Measurements from ENCODE around the gene PMS2.
"Not testable (repeated sequence)": the region's sequence is repeated elsewhere in the genome, so short reads cannot be mapped to it uniquely, and the experiment has no call there.

The PMS2 gene

DNA sequence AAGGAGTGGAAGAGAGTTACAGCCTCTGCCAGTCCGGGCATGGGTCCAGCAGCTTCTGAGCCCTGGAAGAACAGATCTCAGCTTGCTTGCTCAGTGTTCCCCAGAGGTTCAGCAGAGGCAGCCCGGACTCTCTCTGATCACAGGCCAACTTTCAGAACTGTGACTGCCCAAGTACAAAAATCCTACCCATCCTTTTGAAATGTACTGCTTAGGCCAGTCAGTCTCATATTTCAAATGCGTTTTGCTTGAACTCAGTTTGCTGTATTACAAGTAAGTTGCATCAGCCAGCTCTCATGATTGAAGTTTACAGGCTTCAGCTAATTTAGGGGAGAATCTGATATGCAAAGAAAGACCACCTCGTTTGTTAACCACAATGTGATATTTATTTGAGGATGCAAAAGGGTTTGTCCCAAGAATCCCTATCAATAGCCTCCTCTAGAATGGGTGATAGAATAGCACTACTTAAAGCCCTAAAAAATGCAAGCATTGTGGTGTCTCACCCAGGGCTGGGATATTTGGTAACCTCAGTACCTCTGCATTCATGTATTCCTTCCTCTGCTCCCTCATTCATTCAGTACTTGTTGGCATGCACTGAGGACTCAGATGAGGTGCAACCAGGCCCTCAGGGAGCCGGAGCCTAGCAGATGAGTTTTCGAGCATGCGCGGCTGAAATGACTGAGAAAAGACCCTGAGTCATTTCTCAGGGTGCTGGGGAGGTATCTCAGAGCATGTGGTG, 7.2 kb upstream of the PMS2 start:
- DNase-seq (ENCODE audit: low spot score), result peak; percentile 71

- DNase-seq (ENCODE audit: low spot score), result no peak
These were observed 3.7 kb upstream of the PMS2 start for GRCh38 chr7:6012355-6013104.

DNA sequence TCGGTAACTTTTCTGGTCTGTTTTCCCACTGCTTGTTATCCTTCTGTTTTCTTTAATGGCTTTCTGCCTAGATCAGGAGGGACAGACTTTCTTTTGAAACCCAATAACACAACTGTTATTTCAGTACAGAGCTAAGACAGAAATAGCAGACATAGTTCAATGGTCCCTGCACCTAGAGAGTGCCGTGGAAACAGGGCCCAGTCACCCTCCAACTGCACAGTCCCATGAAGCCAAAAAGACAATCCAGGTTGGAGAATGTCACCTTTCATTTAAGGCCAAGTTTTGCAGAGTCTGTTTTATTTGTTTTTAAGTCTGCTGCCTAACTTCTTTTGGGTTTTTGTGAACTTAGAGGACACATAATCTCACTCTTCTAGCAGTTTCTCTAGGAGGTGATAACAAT, 2.7 kb upstream of the PMS2 start:
- DNase-seq (ENCODE audit: low spot score), result no peak

- not testable (repeated sequence) for DNase-seq (ENCODE audit: low spot score)
These were observed 1.5 kb upstream of the PMS2 start for GRCh38 chr7:6010370-6010769.

DNA sequence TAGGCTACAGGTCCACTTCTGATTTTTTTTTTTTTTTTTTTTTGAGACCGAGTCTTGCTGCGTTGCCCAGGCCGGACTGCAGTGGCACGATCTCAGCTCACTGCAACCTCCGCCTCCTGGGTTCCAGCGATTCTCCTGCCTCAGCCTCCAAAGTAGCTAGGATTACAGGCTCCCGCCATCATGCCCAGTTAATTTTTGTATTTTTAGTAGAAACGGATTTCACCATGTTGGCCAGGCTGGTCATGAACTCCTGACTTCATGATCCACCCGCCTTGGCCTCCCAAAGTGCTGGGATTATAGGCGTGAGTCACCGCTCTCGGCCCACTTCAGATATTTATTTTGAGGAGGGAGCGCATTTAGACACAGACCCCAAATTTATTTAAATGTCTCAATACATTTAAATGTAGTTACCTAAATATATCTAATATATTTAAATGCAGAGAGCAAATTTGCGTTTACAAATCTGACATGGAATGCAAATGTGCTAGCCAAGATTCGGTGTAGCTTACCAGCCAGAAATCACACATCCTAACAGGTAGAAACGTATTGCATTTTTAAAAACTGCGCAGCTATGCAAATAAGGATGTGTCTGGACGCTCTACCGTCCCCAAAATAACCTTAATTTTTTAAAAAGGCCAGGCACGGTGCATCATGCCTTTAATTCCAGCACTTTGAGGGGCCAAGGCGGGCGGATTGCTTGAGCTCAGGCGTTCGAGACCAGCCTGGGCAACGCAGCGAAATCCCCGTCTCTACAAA, 836 bp downstream of the PMS2 start:
- DNase-seq (ENCODE audit: low spot score), result not testable (repeated sequence)

DNA sequence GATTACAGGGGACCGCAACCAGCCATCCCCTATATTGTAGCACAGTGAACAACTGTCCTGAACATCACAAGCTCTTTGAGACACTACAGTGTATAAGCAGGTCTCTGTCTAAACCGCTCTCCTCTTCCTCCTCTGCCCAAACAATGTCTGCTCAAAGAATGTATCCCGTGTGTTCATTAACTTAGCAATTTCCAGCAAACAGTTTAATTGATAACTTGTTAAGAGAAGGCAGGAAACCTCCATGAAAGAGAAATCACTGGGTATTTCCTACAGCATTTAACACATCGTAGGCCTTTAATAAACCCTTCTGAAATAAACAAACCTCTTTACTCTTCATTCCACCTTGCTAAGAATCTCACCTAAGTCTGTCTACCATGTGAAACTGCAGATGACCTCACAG, 1.5 kb downstream of the PMS2 start:
- DNase-seq (ENCODE audit: low spot score), result no peak

DNA sequence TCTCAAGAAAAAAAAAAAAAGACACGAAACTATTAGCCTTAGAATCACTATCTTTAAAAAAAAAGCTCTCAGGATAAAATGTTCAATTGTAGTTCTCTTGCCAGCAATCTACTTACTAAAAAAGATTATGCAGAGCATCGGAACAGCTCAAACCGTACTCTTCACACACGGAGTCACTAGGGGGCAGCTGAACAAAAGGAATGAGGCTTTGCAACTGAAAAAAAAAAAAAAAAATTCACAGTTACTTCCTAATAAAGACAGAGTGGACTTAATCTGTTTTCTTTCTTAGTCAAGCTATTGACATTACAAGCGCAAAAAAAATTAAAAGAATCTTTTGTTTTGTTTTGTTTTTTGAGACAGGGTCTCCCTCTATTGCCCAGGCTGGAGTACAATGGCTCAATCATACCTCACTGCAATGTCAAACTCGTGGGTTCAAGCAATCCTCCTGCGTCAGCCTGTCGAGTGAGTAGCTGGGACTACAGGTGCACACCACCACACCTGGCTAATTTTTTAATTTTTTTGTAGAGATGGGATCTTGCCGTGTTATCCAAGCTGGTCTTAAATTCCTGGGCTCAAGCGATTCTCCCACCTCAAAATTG, 11.5 kb downstream of the PMS2 start:
- DNase-seq (ENCODE audit: low spot score), result no peak

- DNase-seq (ENCODE audit: low spot score), result not testable (repeated sequence)
These were observed 21.8 kb downstream of the PMS2 start for GRCh38 chr7:5987061-5987460.

DNA sequence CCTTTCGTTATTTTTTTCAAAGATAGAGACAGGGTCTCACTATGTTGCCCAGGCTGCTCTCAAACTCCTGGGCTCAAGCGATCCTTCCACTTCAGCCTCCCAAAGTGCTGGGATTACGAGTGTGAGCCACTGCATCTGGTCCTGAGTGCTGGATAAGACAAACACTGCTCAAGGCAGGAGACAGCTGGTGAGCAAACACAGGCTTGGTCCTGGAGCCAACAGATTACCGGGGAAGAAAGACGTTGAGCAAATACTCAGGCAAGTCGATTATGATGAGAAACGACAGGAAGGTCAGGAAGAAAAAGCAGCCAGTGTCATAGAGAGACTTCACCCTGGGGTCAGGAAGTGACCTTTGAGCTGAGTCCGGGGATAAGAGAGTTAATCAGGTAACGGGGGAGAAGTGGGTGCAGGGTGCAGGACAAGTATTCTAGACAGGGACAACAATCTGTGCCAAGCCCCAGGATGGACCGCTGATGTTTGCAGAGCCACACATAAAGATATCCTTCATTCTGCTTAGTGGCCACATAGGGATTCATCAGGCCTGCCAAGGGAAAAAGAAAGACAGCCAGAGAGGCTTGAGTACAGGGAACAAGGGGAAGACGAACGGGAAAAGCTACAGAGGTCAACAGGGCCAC, 29.1 kb downstream of the PMS2 start:
- DNase-seq (ENCODE audit: low spot score), result not testable (repeated sequence)

- not testable (repeated sequence) for DNase-seq (ENCODE audit: low spot score)
These were observed 35.3 kb downstream of the PMS2 start for GRCh38 chr7:5973580-5973979.

GRCh38 chr7:5970347-5970911, 38.4 kb downstream of the PMS2 start, which contains the start of gene RSPH10B:
RSPH10B (minus strand) TSS chr7:5970689; CDS start chr7:5967116, 3,573 bp downstream.
- DNase-seq (ENCODE audit: low spot score), result not testable (repeated sequence)

DNA sequence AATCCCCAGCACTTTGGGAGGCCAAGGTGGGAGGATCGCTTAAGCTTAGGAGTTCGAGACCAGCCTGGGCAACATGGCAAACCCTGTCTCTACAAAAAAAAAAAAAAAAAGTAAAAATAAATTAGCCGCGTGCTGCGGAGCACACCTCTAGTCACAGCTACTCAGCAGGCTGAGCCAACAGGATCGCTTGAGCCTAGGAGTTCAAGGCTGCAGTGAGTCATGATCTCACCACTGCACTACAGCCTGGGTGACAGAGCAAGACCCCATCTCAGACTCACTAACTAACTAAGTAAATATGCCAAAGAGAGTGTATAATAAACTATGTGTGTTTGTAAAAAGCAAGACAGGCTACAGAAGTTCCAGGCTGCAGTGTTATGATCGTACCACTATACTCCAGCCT, 45.0 kb downstream of the PMS2 start:
- not testable (repeated sequence) for DNase-seq (ENCODE audit: low spot score)

- not testable (repeated sequence) for DNase-seq (ENCODE audit: low spot score)
These were observed 45.6 kb downstream of the PMS2 start for GRCh38 chr7:5963205-5963604.

DNA sequence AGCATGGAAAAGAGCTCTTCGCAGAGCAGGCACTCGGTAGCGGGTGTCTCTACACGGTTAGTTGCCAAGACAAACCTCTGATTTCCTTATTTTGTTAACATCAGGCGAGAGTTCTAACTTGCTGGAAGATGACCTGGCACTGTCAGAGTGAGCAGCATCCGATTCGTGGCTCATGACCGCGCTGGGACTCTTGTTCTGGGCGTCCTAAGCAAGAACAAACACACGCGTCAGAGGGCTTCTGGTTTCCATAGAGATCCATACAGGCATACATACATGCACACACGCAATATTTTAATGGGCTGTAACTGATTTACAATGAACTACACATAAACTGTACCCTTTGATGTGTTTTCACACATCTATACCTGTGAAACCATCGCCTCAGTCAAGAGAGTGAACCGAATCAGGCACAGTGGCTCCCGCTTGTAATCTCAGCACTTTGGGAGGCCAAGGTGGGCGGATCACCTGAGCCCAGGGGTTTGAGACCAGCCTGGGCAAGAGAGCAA, 73.9 kb downstream of the PMS2 start:
- not testable (repeated sequence) for DNase-seq (ENCODE audit: low spot score)

DNA sequence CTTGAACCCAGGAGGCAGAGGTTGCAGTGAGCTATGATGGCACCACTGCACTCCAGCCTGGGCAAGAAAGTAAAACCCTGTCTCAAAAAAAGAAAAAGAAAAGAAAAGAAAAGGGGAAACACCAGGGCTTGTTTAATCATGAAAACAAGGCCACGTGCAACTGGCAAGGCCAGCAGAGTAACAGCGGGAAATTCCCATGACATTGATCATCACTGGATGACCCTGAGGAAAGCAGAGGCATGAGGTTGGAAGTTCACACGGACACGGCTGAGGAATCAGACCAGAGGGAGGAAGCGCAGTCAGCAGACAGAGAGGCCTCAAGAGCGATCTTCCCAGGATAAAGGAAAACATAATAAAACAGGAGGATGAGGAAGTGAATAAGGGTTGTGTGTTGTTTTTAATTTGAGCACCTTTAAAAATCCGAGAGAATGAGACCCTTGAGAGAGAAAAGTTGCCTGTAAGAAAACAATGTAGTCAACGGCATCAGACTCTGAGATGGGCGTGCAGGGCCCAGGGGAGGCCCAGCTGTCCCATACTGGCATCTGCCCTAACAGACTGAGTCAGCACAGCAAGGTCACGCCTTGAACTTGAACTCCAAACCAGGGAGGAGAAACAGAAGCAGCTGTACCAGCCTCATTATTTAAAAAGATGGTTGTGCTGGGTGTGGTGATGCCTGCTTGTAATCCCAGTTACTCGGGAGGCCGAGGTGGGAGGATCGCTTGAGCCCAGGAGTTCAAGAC, 76.8 kb downstream of the PMS2 start:
- not testable (repeated sequence) for DNase-seq (ENCODE audit: low spot score)

GRCh38 chr7:5931250-5931649, 77.6 kb downstream of the PMS2 start:
- DNase-seq (ENCODE audit: low spot score), result not testable (repeated sequence)

DNA sequence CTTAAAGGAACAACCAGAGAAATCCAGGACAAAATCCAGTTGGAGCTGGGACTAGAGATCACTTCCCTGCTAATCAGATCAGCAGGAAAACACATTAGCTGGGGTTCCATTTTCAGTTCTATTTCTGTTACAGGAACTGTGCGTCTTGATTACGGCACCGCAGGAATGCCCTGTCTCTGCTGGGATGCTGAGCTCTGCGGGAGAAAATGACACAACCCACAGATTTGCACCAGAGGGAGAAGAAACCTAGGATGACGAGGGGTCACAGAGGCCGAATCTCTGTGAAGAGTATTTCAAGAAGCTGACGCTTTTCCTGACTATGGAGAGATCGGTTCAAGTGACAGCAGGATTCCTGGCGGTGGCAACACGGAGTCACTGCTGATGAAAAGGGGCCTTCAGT, 78.6 kb downstream of the PMS2 start:
- not testable (repeated sequence) for DNase-seq (ENCODE audit: low spot score)

DNA sequence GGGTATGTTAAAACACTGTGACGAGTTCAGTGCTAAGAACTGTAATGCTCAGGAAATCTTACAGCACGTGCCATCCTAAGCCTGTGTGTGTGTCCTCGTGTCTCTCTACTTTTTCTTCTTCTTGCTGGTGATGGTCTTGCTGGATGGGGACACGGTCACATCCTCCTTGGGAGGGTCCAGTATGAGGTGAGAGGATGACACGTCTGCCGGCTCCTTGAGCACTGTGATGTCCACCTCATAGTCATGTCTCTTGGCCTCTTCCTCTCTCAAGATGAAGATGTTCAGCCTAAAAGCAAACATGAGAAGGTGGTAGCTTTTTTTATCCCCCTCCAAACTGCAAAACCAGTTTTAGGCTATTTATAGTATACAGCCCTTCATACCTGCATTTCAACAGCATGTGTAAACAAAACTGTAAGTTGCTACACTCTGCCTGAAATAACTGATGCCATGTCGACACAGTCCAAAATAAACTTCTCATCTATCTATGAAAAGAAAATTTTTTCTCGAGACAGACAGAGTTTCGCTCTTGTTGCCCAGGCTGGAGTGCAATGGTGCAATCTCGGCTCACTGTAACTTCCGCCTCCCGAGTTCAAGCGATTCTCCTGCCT, 82.5 kb downstream of the PMS2 start:
- not testable (repeated sequence) for DNase-seq (ENCODE audit: low spot score)

GRCh38 chr7:5924630-5925029, 84.2 kb downstream of the PMS2 start:
- DNase-seq (ENCODE audit: low spot score), result not testable (repeated sequence)

- not testable (repeated sequence) for DNase-seq (ENCODE audit: low spot score)
These were observed 84.7 kb downstream of the PMS2 start for GRCh38 chr7:5924180-5924579.

Measured in left forelimb (tissue), 1 donor.